H9 (cell line): Measurements from ENCODE around the gene KLF13. TPM values are rescaled to one million over a fixed set of nuclear protein-coding genes. Genes with fewer than 3 reads are reported as not detected.

Source experiments
- DNase-seq: peaks from one replicate; pipeline ENCODE4 v3.0.0-alpha.2; 2017
- H2AFZ ChIP-seq: one replicate; pipeline ENCODE4 v1.6.1; 2013; ENCODE audit warnings: mild to moderate bottlenecking, low read length, control low read depth, moderate library complexity
- H2AK5ac ChIP-seq: 2 replicates; pipeline ENCODE4 v1.6.1; 2013; ENCODE audit warnings: low read length, control low read depth, mixed read lengths; ENCODE audit not compliant: insufficient read length
- H2BK120ac ChIP-seq: one replicate; pipeline ENCODE4 v1.6.1; 2013; ENCODE audit warnings: low read depth, mild to moderate bottlenecking, low read length, control low read depth, inconsistent platforms; ENCODE audit not compliant: poor library complexity, severe bottlenecking
- H2BK12ac ChIP-seq: 2 replicates; pipeline ENCODE4 v1.6.1; 2013; ENCODE audit warnings: low read length, control low read depth, mixed read lengths, low read depth; ENCODE audit not compliant: insufficient read length
- H2BK15ac ChIP-seq: 2 replicates; pipeline ENCODE4 v1.6.1; 2013; ENCODE audit warnings: low read depth, low read length, control low read depth
- H2BK20ac ChIP-seq: one replicate; pipeline ENCODE4 v1.6.1; 2013; ENCODE audit warnings: low read depth, mild to moderate bottlenecking, low read length, control low read depth, inconsistent platforms; ENCODE audit not compliant: poor library complexity, severe bottlenecking
- H2BK5ac ChIP-seq: 2 replicates; pipeline ENCODE4 v1.6.1; 2013; ENCODE audit warnings: low read length, control low read depth, mixed read lengths; ENCODE audit not compliant: insufficient read length
- H3K14ac ChIP-seq: 2 replicates; pipeline ENCODE4 v1.6.1; 2013; ENCODE audit warnings: low read length, control low read depth; ENCODE audit not compliant: insufficient read depth
- H3K18ac ChIP-seq: 2 replicates; pipeline ENCODE4 v1.6.1; 2013; ENCODE audit warnings: low read depth, mild to moderate bottlenecking, mixed read lengths, low read length, control low read depth; ENCODE audit not compliant: insufficient read length
- H3K23ac ChIP-seq: 2 replicates; pipeline ENCODE4 v1.6.1; 2013; ENCODE audit warnings: low read length, control low read depth, mixed read lengths, low read depth; ENCODE audit not compliant: insufficient read length
- H3K23me2 ChIP-seq: 2 replicates; pipeline ENCODE4 v1.6.1; 2013; ENCODE audit warnings: low read depth, mild to moderate bottlenecking, mixed read lengths, low read length, control low read depth; ENCODE audit not compliant: insufficient read length, poor library complexity, severe bottlenecking
- H3K27ac ChIP-seq: 2 replicates; pipeline ENCODE4 v1.5.1; 2013; ENCODE audit warnings: low read length, control low read depth, mixed read lengths, low read depth; ENCODE audit not compliant: insufficient read length
- H3K27me3 ChIP-seq: 2 replicates; pipeline ENCODE4 v1.6.1; 2013; ENCODE audit warnings: low read length, control low read depth, inconsistent platforms; ENCODE audit not compliant: insufficient read depth
- H3K4ac ChIP-seq: 2 replicates; pipeline ENCODE4 v1.6.1; 2013; ENCODE audit warnings: low read depth, mild to moderate bottlenecking, control low read depth, inconsistent platforms, low read length, moderate library complexity
- H3K4me1 ChIP-seq: 2 replicates; pipeline ENCODE4 v1.6.1; 2013; ENCODE audit warnings: low read length, control low read depth, inconsistent platforms; ENCODE audit not compliant: insufficient read depth
- H3K4me2 ChIP-seq: 2 replicates; pipeline ENCODE4 v1.6.1; 2013; ENCODE audit warnings: low read length, control low read depth, mixed read lengths; ENCODE audit not compliant: insufficient read length, insufficient read depth
- H3K56ac ChIP-seq: 2 replicates; pipeline ENCODE4 v1.6.1; 2013; ENCODE audit warnings: low read depth, mild to moderate bottlenecking, mixed read lengths, low read length, control low read depth; ENCODE audit not compliant: insufficient read length
- H3K79me1 ChIP-seq: 2 replicates; pipeline ENCODE4 v1.6.1; 2013; ENCODE audit warnings: low read depth, mild to moderate bottlenecking, moderate library complexity, low read length, control low read depth, inconsistent platforms; ENCODE audit not compliant: insufficient read depth, poor library complexity, severe bottlenecking
- H3K79me2 ChIP-seq: 2 replicates; pipeline ENCODE4 v1.6.1; 2013; ENCODE audit warnings: low read length, control low read depth, inconsistent platforms; ENCODE audit not compliant: insufficient read depth
- H3K9ac ChIP-seq: 2 replicates; pipeline ENCODE4 v1.6.1; 2013; ENCODE audit warnings: low read length, control low read depth, mixed read lengths; ENCODE audit not compliant: insufficient read length; ENCODE audit errors: extremely low read depth
- H3K9me3 ChIP-seq: one replicate; pipeline ENCODE4 v1.6.1; 2013; ENCODE audit warnings: low read depth, low read length, inconsistent platforms; ENCODE audit not compliant: control insufficient read depth
- H3T11ph ChIP-seq: one replicate; pipeline ENCODE4 v1.6.1; 2013; ENCODE audit warnings: mild to moderate bottlenecking, low read length, control low read depth, inconsistent platforms
- H4K20me1 ChIP-seq: one replicate; pipeline ENCODE4 v1.6.1; 2013; ENCODE audit not compliant: control insufficient read depth, insufficient read length, insufficient read depth
- H4K5ac ChIP-seq: 2 replicates; pipeline ENCODE4 v1.6.1; 2013; ENCODE audit warnings: low read depth, mild to moderate bottlenecking, mixed read lengths, low read length, control low read depth; ENCODE audit not compliant: insufficient read length
- H4K8ac ChIP-seq: replicated peaks from 2 replicates; pipeline ENCODE4 v1.6.1; 2013; ENCODE audit warnings: low read length, control low read depth, mixed read lengths, low read depth; ENCODE audit not compliant: insufficient read length
- H4K91ac ChIP-seq: 2 replicates; pipeline ENCODE4 v1.6.1; 2013; ENCODE audit warnings: low read depth, mild to moderate bottlenecking, moderate library complexity, mixed read lengths, low read length, control low read depth; ENCODE audit not compliant: insufficient read length
- H3K27ac Mint-ChIP-seq, 3 experiments: 2 replicates in 2 of 3; 3 replicates in 1 of 3; pipeline ENCODE4 v1.8.0; 2020 to 2021; ENCODE audit warnings: mixed read lengths in 3 of 3, mild to moderate bottlenecking in 1 of 3, moderate library complexity in 1 of 3
- H3K27me3 Mint-ChIP-seq: 2 replicates; pipeline ENCODE4 v1.8.0; 2021; ENCODE audit warnings: low read depth, mild to moderate bottlenecking, moderate library complexity, mixed read lengths
- H3K36me3 Mint-ChIP-seq, 3 experiments: 2 replicates in 2 of 3; 3 replicates in 1 of 3; pipeline ENCODE4 v1.8.0; 2020 to 2021; ENCODE audit warnings: low read depth in 3 of 3, mixed read lengths in 3 of 3; ENCODE audit not compliant: insufficient read depth in 1 of 3
- H3K4me1 Mint-ChIP-seq, 2 experiments: 2 replicates each; pipeline ENCODE4 v1.8.0; 2020; ENCODE audit warnings: mixed read lengths in 2 of 2
- H3K4me3 Mint-ChIP-seq, 2 experiments: 2 replicates in 1 of 2; 3 replicates in 1 of 2; pipeline ENCODE4 v1.8.0; 2020 to 2021; ENCODE audit warnings: mild to moderate bottlenecking in 2 of 2, mixed read lengths in 2 of 2, moderate library complexity in 1 of 2
- H3K9me3 Mint-ChIP-seq, 2 experiments: 2 replicates in 1 of 2; 3 replicates in 1 of 2; pipeline ENCODE4 v1.8.0; 2020; ENCODE audit warnings: mild to moderate bottlenecking in 2 of 2, mixed read lengths in 2 of 2, moderate library complexity in 1 of 2
- CTCF ChIP-seq: fragments of 200-600 bp; sonication (generic); conservative IDR thresholded peaks from 3 replicates; pipeline ENCODE4 v1.8.0; 2021; ENCODE audit warnings: antibody characterized with exemption, mild to moderate bottlenecking
- WGBS: extraction: QIAGEN DNeasy Blood & Tissue Kit; methylation state at CpG from one replicate; pipeline ENCODE4 v1.1.7; 2013; ENCODE audit warnings: missing lambda C conversion rate, low lambda C conversion rate, mixed read lengths; ENCODE audit not compliant: insufficient read length; ENCODE audit errors: extremely low coverage; 5-methylcytosine and 5-hydroxymethylcytosine counted together
- total RNA-seq: library from RNA; stranded (reverse); gene quantifications from 2 replicates; pipeline ENCODE4 v1.2.1, GENCODE V29; 2021

Gene KLF13
- total RNA-seq, 1 experiment from 2014 or later = 33.4 TPM

DNA sequence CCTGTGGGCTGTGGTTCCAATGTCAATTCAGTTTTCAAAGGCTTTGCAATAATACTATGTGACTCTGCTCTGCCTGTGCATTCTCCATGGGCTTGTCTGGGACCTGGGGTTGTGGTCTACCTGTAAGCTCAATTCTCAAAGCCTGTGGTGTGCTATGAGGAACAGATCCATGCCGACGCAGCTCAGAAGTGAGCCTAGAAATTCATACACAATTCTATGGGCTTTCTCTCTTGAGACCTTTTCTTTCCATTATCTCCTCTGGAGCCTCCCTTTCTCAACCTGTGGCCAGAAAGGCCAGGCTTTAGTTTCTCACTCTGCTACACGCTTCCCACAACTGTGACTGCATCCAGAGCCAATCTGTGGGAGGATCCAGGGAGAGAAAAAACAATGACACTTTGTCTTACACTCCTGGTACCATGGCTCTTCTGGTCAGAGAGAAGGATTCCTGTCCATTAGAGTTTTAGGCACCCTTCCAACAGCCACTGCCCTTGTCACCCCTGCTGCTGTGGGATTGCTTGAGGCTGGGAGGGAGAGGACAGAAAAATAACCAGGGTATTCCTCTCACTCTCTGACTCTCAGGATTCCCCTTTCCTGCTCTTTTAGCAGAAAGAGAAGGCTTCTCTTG lies 34.1 kb upstream of the KLF13 start:
- no peaks in the 10 kb centered on the region for H3K9me3 ChIP-seq
- no peaks in the 10 kb centered on the region for H4K20me1 ChIP-seq
- H2BK15ac ChIP-seq = no peak overlapping the region
- no peaks in the 10 kb centered on the region for H3K23me2 ChIP-seq
- H3K27me3 Mint-ChIP-seq = peaks cover 8% of the 10 kb centered on the region
- no peak overlapping the region for H3K4ac ChIP-seq
- peaks cover 25 to 27% of the 10 kb centered on the region in 2 experiments for H3K4me1 Mint-ChIP-seq
- no peak overlapping the region for H2BK120ac ChIP-seq
- no peak for DNase-seq
- no peaks in the 10 kb centered on the region for H3K4me1 ChIP-seq
- no peak overlapping the region for H4K91ac ChIP-seq
- no peak overlapping the region for H2AK5ac ChIP-seq
- no peaks in the 10 kb centered on the region for H3K79me2 ChIP-seq
- no peak overlapping the region for H3K14ac ChIP-seq
- no peak overlapping the region for H2BK12ac ChIP-seq
- H3K9ac ChIP-seq = no peak overlapping the region
- no peak overlapping the region for H2AFZ ChIP-seq
- no peak overlapping the region for H3K56ac ChIP-seq
- H3K27ac ChIP-seq = no peak overlapping the region
- H3K27ac Mint-ChIP-seq = peak overlapping the region in 2 of 3 experiments; percentile 46 to 65; a peak in 2 of 7 replicates
- H4K5ac ChIP-seq = no peak overlapping the region
- no peak overlapping the region for H3K18ac ChIP-seq
- no peak overlapping the region for H3K23ac ChIP-seq
- no peaks in the 10 kb centered on the region for H3K79me1 ChIP-seq
- peak overlapping the region; percentile 33 for H2BK20ac ChIP-seq
- H4K8ac ChIP-seq = no peak overlapping the region
- H3K27me3 ChIP-seq = no peaks in the 10 kb centered on the region
- no peak overlapping the region for H3T11ph ChIP-seq
- TF ChIP-seq CTCF = no peak
- H3K4me3 Mint-ChIP-seq = no peak overlapping the region
- H2BK5ac ChIP-seq = no peak overlapping the region
- WGBS = no CpG with 5 or more reads among the region's 3 CpGs
- H3K4me2 ChIP-seq = no peak overlapping the region
- H3K9me3 Mint-ChIP-seq = peaks cover 0 to 3% of the 10 kb centered on the region in 2 experiments; a peak in 3 of 5 replicates
- H3K36me3 Mint-ChIP-seq = no peaks in the 10 kb centered on the region
